CD4-positive, alpha-beta T cell (primary cell): ENCODE measurements around the gene RNASE1. TPM values are rescaled to one million over a fixed set of nuclear protein-coding genes. Genes with fewer than 3 reads are reported as not detected.

ENCODE experiments used
- ATAC-seq: fragments of 200-7000 bp; cut with Tn5 transposase; one replicate; pipeline ENCODE4 v1.10.0; 2022; ENCODE audit warnings: mild to moderate bottlenecking; ENCODE audit not compliant: poor library complexity
- CTCF ChIA-PET: fragments of 350-600 bp; sonication (Branson Sonifier 250); formaldehyde crosslinking; loops from one replicate; lab custom pipeline; 2021; ENCODE audit warnings: antibody characterized with exemption, inconsistent platforms; lab: Charles Lee
- POLR2A ChIA-PET: fragments of 350-600 bp; sonication (Branson Sonifier 250); formaldehyde crosslinking; loops from one replicate; lab custom pipeline; 2021; ENCODE audit warnings: antibody characterized with exemption, inconsistent platforms; lab: Charles Lee
- DNase-seq, 14 experiments: peaks; one replicate each; pipeline ENCODE4 v3.0.0-alpha.2; 2013 to 2020; ENCODE audit warnings: mixed read lengths in 2 of 14
- H3K27ac ChIP-seq, 2 donors: one replicate each; pipeline versions ENCODE4 v1.5.1 to v1.7.0; 2013; ENCODE audit warnings: low read length in 2 of 2, low read depth in 1 of 2, mild to moderate bottlenecking in 1 of 2
- H3K27me3 ChIP-seq, 2 experiments: 1 replicate in 1 of 2; 2 replicates in 1 of 2; pipeline versions ENCODE4 v1.6.1 to v1.7.0; 2013; ENCODE audit warnings: low read length in 2 of 2, control low read depth in 1 of 2, mild to moderate bottlenecking in 1 of 2, moderate library complexity in 1 of 2; ENCODE audit not compliant: insufficient read depth in 2 of 2, control insufficient read depth in 1 of 2
- H3K36me3 ChIP-seq: one replicate; pipeline ENCODE4 v1.6.1; 2013; ENCODE audit warnings: low read length, control low read depth; ENCODE audit not compliant: insufficient read depth
- H3K4me1 ChIP-seq: one replicate; pipeline ENCODE4 v1.6.1; 2013; ENCODE audit warnings: low read length, control low read depth; ENCODE audit not compliant: insufficient read depth
- H3K4me3 ChIP-seq: one replicate; pipeline ENCODE4 v1.5.1; 2013; ENCODE audit warnings: mild to moderate bottlenecking, low read length, moderate library complexity
- H3K9me3 ChIP-seq, 2 experiments: 1 replicate in 1 of 2; 2 replicates in 1 of 2; pipeline versions ENCODE4 v1.6.1 to v1.7.0; 2013; ENCODE audit warnings: low read length in 2 of 2, mild to moderate bottlenecking in 2 of 2, control low read depth in 1 of 2, moderate library complexity in 1 of 2; ENCODE audit not compliant: control insufficient read depth in 1 of 2, insufficient read depth in 1 of 2
- H3K27ac Mint-ChIP-seq: one replicate; pipeline ENCODE4 v1.8.0; 2020; ENCODE audit warnings: mixed read lengths
- H3K27me3 Mint-ChIP-seq: one replicate; pipeline ENCODE4 v1.8.0; 2021; ENCODE audit warnings: mixed read lengths
- H3K36me3 Mint-ChIP-seq: one replicate; pipeline ENCODE4 v1.8.0; 2021; ENCODE audit warnings: low read depth, mixed read lengths
- H3K4me1 Mint-ChIP-seq: one replicate; pipeline ENCODE4 v1.8.0; 2021; ENCODE audit warnings: low read depth, mixed read lengths
- H3K4me3 Mint-ChIP-seq: one replicate; pipeline ENCODE4 v1.8.0; 2020; ENCODE audit warnings: mild to moderate bottlenecking, mixed read lengths
- H3K9me3 Mint-ChIP-seq: one replicate; pipeline ENCODE4 v1.8.0; 2020; ENCODE audit warnings: mixed read lengths
- intact Hi-C, 2 experiments: fragments of 100-400 bp; cut with DNase I in 1 of 2; cut with micrococcal nuclease in 1 of 2; formaldehyde crosslinking; loops; one replicate each; pipeline versions ENCODE4 v1.15.1 to v1.9.0; 2023 to 2025; cut with DNase I, micrococcal nuclease
- total RNA-seq, 174 experiments: library from RNA in 2 of 174; stranded (reverse) in 2 of 174; gene quantifications; one replicate each; pipeline ENCODE4 v1.2.3 and lab custom pipeline; 2021 to 2026
- TF ChIP-seq, protein P1 (sequence below): fragments of 200-600 bp; IDR thresholded peaks from one replicate; pipeline ENCODE4 v1.8.0; 2022; ENCODE audit warnings: antibody characterized with exemption, mild to moderate bottlenecking

Gene RNASE1
- total RNA-seq, 2 experiments from 2014 or later = not detected

DNA sequence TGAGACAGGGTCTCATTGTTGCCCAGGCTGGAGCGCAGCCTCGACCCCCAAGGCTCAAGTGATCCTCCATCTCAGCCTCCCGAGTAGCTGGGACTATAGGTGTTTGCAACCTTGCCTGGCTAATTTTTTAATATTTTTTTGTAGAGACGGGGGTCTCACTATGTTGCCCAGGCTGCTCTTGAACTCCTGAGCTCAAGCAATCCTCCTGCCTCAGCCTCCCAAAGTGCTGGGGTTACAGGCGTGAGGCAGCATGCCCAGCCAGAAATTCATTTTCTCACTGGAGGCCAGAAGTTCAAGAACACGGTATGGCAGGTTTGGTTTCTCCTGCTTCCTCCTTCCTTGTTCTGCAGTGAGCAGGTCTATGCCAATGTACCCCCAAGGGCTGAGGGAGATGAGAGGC lies 3.7 kb downstream of the RNASE1 start:
- H3K27me3 ChIP-seq = no peaks in the 10 kb centered on the region
- no peaks in the 10 kb centered on the region for H3K9me3 Mint-ChIP-seq
- H3K36me3 Mint-ChIP-seq = no peaks in the 10 kb centered on the region
- H3K27ac Mint-ChIP-seq = no peak overlapping the region
- TF ChIP-seq, protein P1, sequence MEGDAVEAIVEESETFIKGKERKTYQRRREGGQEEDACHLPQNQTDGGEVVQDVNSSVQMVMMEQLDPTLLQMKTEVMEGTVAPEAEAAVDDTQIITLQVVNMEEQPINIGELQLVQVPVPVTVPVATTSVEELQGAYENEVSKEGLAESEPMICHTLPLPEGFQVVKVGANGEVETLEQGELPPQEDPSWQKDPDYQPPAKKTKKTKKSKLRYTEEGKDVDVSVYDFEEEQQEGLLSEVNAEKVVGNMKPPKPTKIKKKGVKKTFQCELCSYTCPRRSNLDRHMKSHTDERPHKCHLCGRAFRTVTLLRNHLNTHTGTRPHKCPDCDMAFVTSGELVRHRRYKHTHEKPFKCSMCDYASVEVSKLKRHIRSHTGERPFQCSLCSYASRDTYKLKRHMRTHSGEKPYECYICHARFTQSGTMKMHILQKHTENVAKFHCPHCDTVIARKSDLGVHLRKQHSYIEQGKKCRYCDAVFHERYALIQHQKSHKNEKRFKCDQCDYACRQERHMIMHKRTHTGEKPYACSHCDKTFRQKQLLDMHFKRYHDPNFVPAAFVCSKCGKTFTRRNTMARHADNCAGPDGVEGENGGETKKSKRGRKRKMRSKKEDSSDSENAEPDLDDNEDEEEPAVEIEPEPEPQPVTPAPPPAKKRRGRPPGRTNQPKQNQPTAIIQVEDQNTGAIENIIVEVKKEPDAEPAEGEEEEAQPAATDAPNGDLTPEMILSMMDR = no peak
- H3K4me1 Mint-ChIP-seq = peaks cover 7% of the 10 kb centered on the region
- no peak for DNase-seq
- POLR2A ChIA-PET = no interaction called here
- H3K4me3 ChIP-seq = no peak overlapping the region
- no peak overlapping the region for H3K27ac ChIP-seq
- no peak overlapping the region for H3K4me3 Mint-ChIP-seq
- H3K4me1 ChIP-seq = peaks cover 3% of the 10 kb centered on the region
- intact Hi-C loops = no loop called here
- CTCF ChIA-PET = no interaction called here
- H3K9me3 ChIP-seq = no peaks in the 10 kb centered on the region
- no peak for ATAC-seq
- no peaks in the 10 kb centered on the region for H3K36me3 ChIP-seq
- H3K27me3 Mint-ChIP-seq = peaks cover 6% of the 10 kb centered on the region

DNA sequence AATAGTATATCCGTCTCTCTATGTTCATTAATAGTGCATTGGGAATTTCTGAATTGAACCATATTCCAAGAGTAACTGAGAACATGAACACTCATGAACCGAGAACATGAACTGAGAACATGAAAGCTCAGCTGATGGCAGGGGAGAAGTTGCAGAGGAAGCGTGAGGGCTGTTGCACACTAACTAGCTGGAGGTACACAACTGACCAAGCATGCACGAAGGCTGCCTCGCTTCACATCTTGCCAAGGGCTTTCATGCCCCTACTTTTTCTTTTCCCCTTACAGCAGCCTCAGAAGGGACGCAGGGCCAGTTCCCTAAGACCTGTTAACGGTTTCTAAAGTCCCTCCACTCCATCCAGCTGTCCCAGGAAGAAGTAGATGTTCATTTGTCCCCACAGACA lies 4.3 kb downstream of the RNASE1 start:
- H3K36me3 Mint-ChIP-seq = no peaks in the 10 kb centered on the region
- intact Hi-C loops = no loop called here
- H3K4me3 ChIP-seq = no peak overlapping the region
- DNase-seq = peak in 1 of 14 experiments; percentile 12
- no peak overlapping the region for H3K27ac ChIP-seq
- peaks cover 3% of the 10 kb centered on the region for H3K4me1 ChIP-seq
- H3K4me1 Mint-ChIP-seq = peaks cover 7% of the 10 kb centered on the region
- no peaks in the 10 kb centered on the region for H3K9me3 ChIP-seq
- no peaks in the 10 kb centered on the region for H3K36me3 ChIP-seq
- ChIA-PET POLR2A (no interaction called here), CTCF (no interaction called here)
- ATAC-seq = no peak
- no peaks in the 10 kb centered on the region for H3K27me3 ChIP-seq
- TF ChIP-seq, protein P1 = no peak
- no peak overlapping the region for H3K4me3 Mint-ChIP-seq
- H3K27ac Mint-ChIP-seq = no peak overlapping the region
- H3K27me3 Mint-ChIP-seq = peaks cover 6% of the 10 kb centered on the region
- H3K9me3 Mint-ChIP-seq = no peaks in the 10 kb centered on the region

DNA sequence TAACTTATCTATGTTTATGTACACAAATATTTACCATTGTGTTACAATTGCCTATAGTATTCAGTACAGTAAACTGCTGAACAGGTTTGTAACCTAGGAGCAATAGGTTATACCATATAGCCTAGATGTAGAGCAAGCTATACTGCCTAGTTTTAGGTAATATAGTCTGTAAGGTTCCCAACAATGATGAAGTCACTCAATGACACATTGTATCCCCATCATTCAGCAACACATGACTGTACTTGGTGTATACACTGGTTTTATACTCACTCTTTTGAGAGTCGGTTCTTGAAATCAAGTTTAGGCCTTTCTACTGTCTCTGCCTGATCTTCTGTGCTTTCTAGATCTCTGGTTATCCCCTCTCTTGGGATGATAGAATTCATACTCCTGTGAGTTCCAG lies 5.5 kb downstream of the RNASE1 start:
- Mint-ChIP-seq H3K9me3 (no peaks in the 10 kb centered on the region), H3K27ac (no peak overlapping the region), H3K27me3 (peaks cover 6% of the 10 kb centered on the region), H3K36me3 (no peaks in the 10 kb centered on the region), H3K4me3 (no peak overlapping the region), H3K4me1 (peaks cover 7% of the 10 kb centered on the region)
- DNase-seq (no peak), ATAC-seq (no peak)
- Histone ChIP-seq H3K36me3 (no peaks in the 10 kb centered on the region), H3K4me1 (peaks cover 3% of the 10 kb centered on the region), H3K4me3 (no peak overlapping the region), H3K27ac (no peak overlapping the region), H3K27me3 (no peaks in the 10 kb centered on the region), H3K9me3 (no peaks in the 10 kb centered on the region)
- CTCF ChIA-PET = interaction anchor here (1.5 kb wide), 1 partner anchor 60 kb away, joined by 5 read pairs; no protein-coding TSS in a partner anchor
- TF ChIP-seq, protein P1 = no peak
- intact Hi-C loops = no loop called here
- POLR2A ChIA-PET = no interaction called here
